Activated T-cell treated with anti-CD3 and anti-CD28 coated beads, Interleukin-2, amount 50 U/mL, for 72 hours (primary cell): ENCODE results near the gene PLET1. TPM values are rescaled to one million over a fixed set of nuclear protein-coding genes. Genes with fewer than 3 reads are reported as not detected.

Experiments used
- ATAC-seq, 2 donors: fragments of 150-1000 bp; cut with Tn5 transposase; replicated peaks in 1 of 2; 2 replicates each; pipeline ENCODE4 v1.10.0; 2021; ENCODE audit warnings: moderate library complexity in 2 of 2, mild to moderate bottlenecking in 1 of 2
- DNase-seq, 2 donors: peaks; one replicate each; pipeline ENCODE4 v3.0.0; 2021 to 2022; ENCODE audit warnings: mixed read lengths in 1 of 2
- H3K27ac Mint-ChIP-seq: one replicate; pipeline ENCODE4 v1.8.0; 2022; ENCODE audit warnings: mild to moderate bottlenecking, moderate library complexity, mixed read lengths
- H3K27me3 Mint-ChIP-seq: one replicate; pipeline ENCODE4 v1.8.0; 2022; ENCODE audit warnings: low read depth, mixed read lengths
- H3K36me3 Mint-ChIP-seq, 2 donors: one replicate each; pipeline ENCODE4 v1.8.0; 2022; ENCODE audit warnings: mixed read lengths in 2 of 2, mild to moderate bottlenecking in 1 of 2; ENCODE audit not compliant: insufficient read depth in 2 of 2
- H3K4me1 Mint-ChIP-seq: one replicate; pipeline ENCODE4 v1.8.0; 2022; ENCODE audit warnings: low read depth, mixed read lengths
- H3K4me3 Mint-ChIP-seq, 2 donors: one replicate each; pipeline ENCODE4 v1.8.0; 2022; ENCODE audit warnings: mild to moderate bottlenecking in 2 of 2, mixed read lengths in 2 of 2, moderate library complexity in 2 of 2
- H3K9me3 Mint-ChIP-seq, 2 donors: one replicate each; pipeline ENCODE4 v1.8.0; 2022; ENCODE audit warnings: mixed read lengths in 2 of 2
- total RNA-seq, 2 donors: library from RNA; stranded (reverse); gene quantifications; one replicate each; pipeline ENCODE4 v1.2.3, GENCODE V29; 2022

PLET1 gene
- not detected for total RNA-seq

- H3K4me1 Mint-ChIP-seq: no peaks in the 10 kb centered on the region
- ATAC-seq: no peak
- no peak within 1 kb of the TSS for H3K4me3 Mint-ChIP-seq
- no peak for DNase-seq
- H3K27ac Mint-ChIP-seq: no peak within 1 kb of the TSS
- no peaks in the 10 kb centered on the region for H3K36me3 Mint-ChIP-seq
- H3K9me3 Mint-ChIP-seq: no peaks in the 10 kb centered on the region
- no peaks in the 10 kb centered on the region for H3K27me3 Mint-ChIP-seq
Measured at GRCh38 chr11:112260490-112260889, at the start of gene PLET1. TSS of gene PLET1 (minus strand) at chr11:112260860. CDS start at chr11:112260589, 271 bp downstream.

GRCh38 chr11:112310419-112310818 lies 49.8 kb upstream of the PLET1 start:
- Mint-ChIP-seq H3K9me3 (peaks cover 2 to 6% of the 10 kb centered on the region in 2 donors), H3K27me3 (no peaks in the 10 kb centered on the region), H3K27ac (no peak overlapping the region), H3K36me3 (peaks cover 2 to 4% of the 10 kb centered on the region in 2 donors), H3K4me3 (no peak overlapping the region), H3K4me1 (peaks cover 6% of the 10 kb centered on the region)
- ATAC-seq: no peak
- DNase-seq: no peak

GRCh38 chr11:112308651-112309050 lies 48.0 kb upstream of the PLET1 start:
- H3K27me3 Mint-ChIP-seq: no peaks in the 10 kb centered on the region
- H3K4me1 Mint-ChIP-seq: no peaks in the 10 kb centered on the region
- ATAC-seq (no peak), DNase-seq (no peak)
- peaks cover 2 to 6% of the 10 kb centered on the region in 2 donors for H3K9me3 Mint-ChIP-seq
- H3K27ac Mint-ChIP-seq: no peak overlapping the region
- peaks cover 2 to 4% of the 10 kb centered on the region in 2 donors for H3K36me3 Mint-ChIP-seq
- H3K4me3 Mint-ChIP-seq: no peak overlapping the region

- no peak for ATAC-seq
- no peaks in the 10 kb centered on the region for H3K4me1 Mint-ChIP-seq
- H3K4me3 Mint-ChIP-seq: no peak overlapping the region
- H3K9me3 Mint-ChIP-seq: peaks cover 2 to 6% of the 10 kb centered on the region in 2 donors
- no peak overlapping the region for H3K27ac Mint-ChIP-seq
- DNase-seq: no peak
- peaks cover 2 to 4% of the 10 kb centered on the region in 2 donors for H3K36me3 Mint-ChIP-seq
- no peaks in the 10 kb centered on the region for H3K27me3 Mint-ChIP-seq
Measured at GRCh38 chr11:112307616-112308015, 47.0 kb upstream of the PLET1 start.

GRCh38 chr11:112306230-112306629 lies 45.6 kb upstream of the PLET1 start:
- H3K27ac Mint-ChIP-seq: no peak overlapping the region

GRCh38 chr11:112304914-112305313 lies 44.3 kb upstream of the PLET1 start:
- DNase-seq (no peak), ATAC-seq (peak; percentile 24 to 30)
- no peak overlapping the region for H3K27ac Mint-ChIP-seq
- H3K36me3 Mint-ChIP-seq: peaks cover 2 to 4% of the 10 kb centered on the region in 2 donors
- no peak overlapping the region for H3K4me3 Mint-ChIP-seq
- H3K9me3 Mint-ChIP-seq: peaks cover 2 to 6% of the 10 kb centered on the region in 2 donors
- H3K4me1 Mint-ChIP-seq: no peaks in the 10 kb centered on the region
- H3K27me3 Mint-ChIP-seq: no peaks in the 10 kb centered on the region

More at GRCh38 chr11:112306230-112306629, 45.6 kb upstream of the PLET1 start:
- DNase-seq (no peak), ATAC-seq (no peak)
- Mint-ChIP-seq H3K4me1 (no peaks in the 10 kb centered on the region), H3K4me3 (no peak overlapping the region), H3K9me3 (peaks cover 2 to 6% of the 10 kb centered on the region in 2 donors), H3K27me3 (no peaks in the 10 kb centered on the region), H3K36me3 (peaks cover 2 to 4% of the 10 kb centered on the region in 2 donors)

- peaks cover 2 to 6% of the 10 kb centered on the region in 2 donors for H3K9me3 Mint-ChIP-seq
- DNase-seq: no peak
- H3K36me3 Mint-ChIP-seq: peaks cover 2 to 4% of the 10 kb centered on the region in 2 donors
- H3K27me3 Mint-ChIP-seq: no peaks in the 10 kb centered on the region
- no peak overlapping the region for H3K27ac Mint-ChIP-seq
- H3K4me1 Mint-ChIP-seq: no peaks in the 10 kb centered on the region
- no peak for ATAC-seq
- no peak overlapping the region for H3K4me3 Mint-ChIP-seq
Measured at GRCh38 chr11:112303616-112304015, 43.0 kb upstream of the PLET1 start.

- Mint-ChIP-seq H3K36me3 (no peaks in the 10 kb centered on the region), H3K4me1 (peaks cover 9% of the 10 kb centered on the region), H3K9me3 (no peaks in the 10 kb centered on the region), H3K27ac (no peak overlapping the region), H3K27me3 (no peaks in the 10 kb centered on the region), H3K4me3 (no peak overlapping the region)
- ATAC-seq (no peak), DNase-seq (no peak)
Measured at GRCh38 chr11:112302226-112302868, 41.7 kb upstream of the PLET1 start.

GRCh38 chr11:112300094-112300786 lies 39.6 kb upstream of the PLET1 start:
- Mint-ChIP-seq H3K4me3 (no peak overlapping the region), H3K36me3 (no peaks in the 10 kb centered on the region), H3K27me3 (no peaks in the 10 kb centered on the region), H3K4me1 (peaks cover 20% of the 10 kb centered on the region), H3K9me3 (no peaks in the 10 kb centered on the region), H3K27ac (no peak overlapping the region)
- ATAC-seq: no peak
- DNase-seq: no peak

GRCh38 chr11:112298535-112298934 lies 37.9 kb upstream of the PLET1 start:
- Mint-ChIP-seq H3K27ac (no peak overlapping the region), H3K4me3 (no peak overlapping the region), H3K36me3 (no peaks in the 10 kb centered on the region), H3K27me3 (no peaks in the 10 kb centered on the region), H3K4me1 (peaks cover 20% of the 10 kb centered on the region), H3K9me3 (no peaks in the 10 kb centered on the region)
- no peak for ATAC-seq
- no peak for DNase-seq

- Mint-ChIP-seq H3K27me3 (no peaks in the 10 kb centered on the region), H3K27ac (peak overlapping the region; percentile 58), H3K4me1 (peaks cover 20% of the 10 kb centered on the region), H3K4me3 (peak overlapping the region; percentile 28 to 70), H3K36me3 (peaks cover 0 to 2% of the 10 kb centered on the region in 2 donors), H3K9me3 (no peaks in the 10 kb centered on the region)
- DNase-seq: peak; percentile 22 to 37
- ATAC-seq: peak; percentile 91 to 93
Measured at GRCh38 chr11:112297248-112297866, 36.7 kb upstream of the PLET1 start.

- no peaks in the 10 kb centered on the region for H3K9me3 Mint-ChIP-seq
- H3K27me3 Mint-ChIP-seq: no peaks in the 10 kb centered on the region
- H3K36me3 Mint-ChIP-seq: peaks cover 0 to 4% of the 10 kb centered on the region in 2 donors
- DNase-seq (no peak), ATAC-seq (no peak)
- H3K27ac Mint-ChIP-seq: no peak overlapping the region
- H3K4me1 Mint-ChIP-seq: peaks cover 20% of the 10 kb centered on the region
- H3K4me3 Mint-ChIP-seq: no peak overlapping the region
Measured at GRCh38 chr11:112296044-112296443, 35.4 kb upstream of the PLET1 start.

- Mint-ChIP-seq H3K27ac (no peak overlapping the region), H3K27me3 (no peaks in the 10 kb centered on the region), H3K9me3 (no peaks in the 10 kb centered on the region), H3K4me3 (no peak overlapping the region), H3K36me3 (peaks cover 0 to 4% of the 10 kb centered on the region in 2 donors), H3K4me1 (peaks cover 26% of the 10 kb centered on the region)
- no peak for DNase-seq
- ATAC-seq: no peak
Measured at GRCh38 chr11:112294688-112295340, 34.2 kb upstream of the PLET1 start.
